ENCODE results near the gene NEURL1B.

GRCh38 chr5:172630082-172630481, 11.0 kb upstream of the NEURL1B start:
- TF ChIP-seq ATF7 (IDR thresholded peaks at IDR 0.05; ENCODE audit: low read depth) (no peak), SP1 (IDR thresholded peaks at IDR 0.05; ENCODE audit: low read depth, low read length) (no peak), SMC3 (IDR thresholded peaks at IDR 0.05; ENCODE audit: borderline replicate concordance, low read length) (no peak), CTCF (IDR thresholded peaks at IDR 0.05 in 2 of 3, conservative IDR thresholded peaks at IDR 0.05 in 1 of 3; ENCODE audit: control insufficient read depth in 2 of 3, extremely low read depth in 1 of 3, insufficient read depth in 1 of 3, low read depth in 3 of 3, low read length in 3 of 3) (no peak), SREBF2 (IDR thresholded peaks at IDR 0.05; ENCODE audit: low read length) (no peak), CHD2 (IDR thresholded peaks at IDR 0.05; ENCODE audit: borderline replicate concordance, low read depth, low read length) (no peak), EZH2 (IDR thresholded peaks at IDR 0.05; ENCODE audit: borderline replicate concordance, control insufficient read depth, low read depth, low read length) (no peak)
